ENCODE data around the gene CDCP1.
"Not testable (repeated sequence)": the region's sequence is repeated elsewhere in the genome, so short reads cannot be mapped to it uniquely, and the experiment has no call there.

CDCP1 gene

GRCh38 chr3:45055411-45056143 is 90.6 kb downstream of the CDCP1 start:
- DNase-seq (ENCODE audit: low read depth) = peak; percentile 88

- peak; percentile 88 for DNase-seq (ENCODE audit: low read depth)
Measured at GRCh38 chr3:45055032-45055410, 91.2 kb downstream of the CDCP1 start.

DNA sequence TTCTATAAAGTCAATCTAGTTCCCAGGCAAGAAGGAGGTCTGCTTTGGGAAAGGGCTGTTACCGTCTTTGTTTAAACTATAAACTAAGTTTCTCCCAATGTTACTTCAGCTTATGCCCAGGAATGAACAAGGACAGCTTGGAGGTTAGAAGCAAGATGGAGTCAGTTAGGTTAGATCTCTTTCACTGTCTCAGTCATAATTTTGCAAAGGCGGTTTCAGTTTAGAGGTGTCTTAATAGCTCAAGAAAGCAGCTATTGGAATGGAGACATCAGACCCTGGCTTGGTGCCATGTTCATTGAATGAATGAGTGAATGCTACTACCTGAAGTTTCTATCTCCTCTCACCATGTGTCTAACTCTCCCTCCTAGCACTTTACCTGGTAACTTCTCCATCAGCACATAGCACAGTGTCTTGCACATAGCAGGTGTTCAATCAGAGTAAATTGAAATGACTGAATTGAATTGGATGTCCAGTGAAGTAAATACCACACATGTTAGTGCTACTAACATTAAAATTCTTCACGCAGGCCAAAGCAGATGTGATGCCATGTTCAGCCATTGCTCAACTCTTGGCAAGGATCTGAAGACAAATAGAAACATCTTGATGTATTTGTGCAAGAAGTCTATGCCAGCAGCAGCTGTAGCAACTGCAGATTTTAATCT is 91.9 kb downstream of the CDCP1 start:
- peak; percentile 81 for DNase-seq (ENCODE audit: low read depth)

- not testable (repeated sequence) for DNase-seq (ENCODE audit: low read depth)
Measured at GRCh38 chr3:45053805-45054195, 92.4 kb downstream of the CDCP1 start.

DNA sequence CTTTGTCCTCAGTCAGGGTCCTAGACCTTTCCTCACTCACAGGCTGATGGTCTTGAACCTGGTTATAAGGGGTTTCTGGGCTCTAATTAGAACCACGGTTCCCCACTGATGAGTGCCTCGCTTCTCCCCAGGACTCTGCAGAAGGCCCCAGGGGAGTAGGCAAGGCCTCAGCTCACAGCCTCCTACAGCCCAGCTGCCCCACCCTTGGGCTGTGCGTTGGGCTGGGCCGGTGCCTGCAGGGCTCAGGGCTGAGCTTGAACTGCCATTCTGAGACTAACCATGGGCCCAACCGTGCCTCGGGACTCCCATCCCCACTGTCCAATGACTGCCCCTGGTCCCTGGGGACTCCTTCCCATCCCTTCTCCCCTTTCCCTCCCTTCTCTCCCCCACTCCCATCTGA is 94.5 kb downstream of the CDCP1 start:
- DNase-seq (ENCODE audit: low read depth) = no peak

DNA sequence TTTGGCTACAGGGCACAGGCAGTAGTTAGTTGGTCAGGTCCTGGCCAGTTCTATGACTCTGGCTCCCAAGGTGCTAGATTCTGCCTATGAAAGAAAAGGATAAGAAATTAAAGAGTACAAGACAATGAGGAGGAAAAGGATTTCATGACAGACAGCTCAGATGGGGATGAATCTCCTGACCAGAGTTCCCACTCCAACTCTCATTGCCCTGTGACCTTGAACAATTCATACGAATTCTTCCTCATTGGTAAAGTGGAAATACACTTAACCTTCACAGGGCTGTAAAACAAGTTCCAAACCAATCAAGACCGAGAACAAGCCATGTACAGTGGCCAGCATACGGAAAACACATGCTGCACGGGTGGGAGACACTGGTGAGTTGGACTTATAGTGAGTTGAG is 96.4 kb downstream of the CDCP1 start:
- DNase-seq (ENCODE audit: low read depth) = no peak

GRCh38 chr3:45048244-45048643 is 97.9 kb downstream of the CDCP1 start:
- peak; percentile 61 for DNase-seq (ENCODE audit: low read depth)

DNA sequence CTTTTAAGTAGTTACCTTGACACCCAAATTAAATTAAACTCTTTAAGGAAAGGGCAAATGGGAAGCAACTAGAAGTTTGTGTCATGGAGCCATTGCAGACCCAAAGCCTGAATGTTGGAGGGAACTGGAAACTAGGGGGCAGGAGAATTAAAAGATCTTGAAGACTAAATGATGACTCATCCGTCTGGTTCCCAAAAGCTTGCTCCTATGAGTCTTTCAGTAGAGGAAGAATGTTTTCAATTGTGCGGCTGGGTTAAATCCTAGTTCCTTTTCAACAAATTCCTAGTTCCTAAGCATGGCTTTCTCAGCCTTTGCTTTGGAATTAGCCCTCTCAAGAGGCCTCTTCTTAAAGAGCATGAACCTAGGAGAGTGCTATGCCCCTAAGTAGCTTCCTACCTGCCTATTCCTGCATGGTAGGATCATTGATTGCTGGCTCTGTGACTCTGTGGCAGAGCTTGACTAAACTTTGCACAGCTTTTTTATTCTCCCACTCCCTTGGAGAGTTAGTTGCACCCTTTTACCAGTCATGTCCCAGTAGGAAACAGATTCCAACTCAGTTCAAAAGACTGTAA is 102.4 kb downstream of the CDCP1 start:
- DNase-seq (ENCODE audit: low read depth) = peak; percentile 92

DNA sequence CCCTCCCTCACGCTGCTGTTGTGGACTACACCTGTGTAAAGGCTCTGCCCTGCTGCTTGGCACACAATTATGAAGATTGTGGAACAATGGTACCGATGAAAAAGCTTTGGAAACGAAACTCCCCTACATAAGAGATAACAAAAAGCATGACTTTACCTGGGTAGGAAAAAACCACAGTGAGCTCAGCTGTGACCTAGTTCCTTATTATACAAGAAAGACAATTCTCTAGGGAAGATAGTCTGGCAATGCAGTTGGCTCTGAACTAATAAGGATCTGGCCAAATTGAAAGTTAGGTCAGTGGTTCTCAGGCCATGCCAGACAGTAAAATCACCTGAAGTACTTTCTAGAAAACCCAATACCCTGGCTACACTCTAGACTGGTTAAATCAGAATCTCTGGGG is 104.0 kb downstream of the CDCP1 start:
- no peak for DNase-seq (ENCODE audit: low read depth)

DNA sequence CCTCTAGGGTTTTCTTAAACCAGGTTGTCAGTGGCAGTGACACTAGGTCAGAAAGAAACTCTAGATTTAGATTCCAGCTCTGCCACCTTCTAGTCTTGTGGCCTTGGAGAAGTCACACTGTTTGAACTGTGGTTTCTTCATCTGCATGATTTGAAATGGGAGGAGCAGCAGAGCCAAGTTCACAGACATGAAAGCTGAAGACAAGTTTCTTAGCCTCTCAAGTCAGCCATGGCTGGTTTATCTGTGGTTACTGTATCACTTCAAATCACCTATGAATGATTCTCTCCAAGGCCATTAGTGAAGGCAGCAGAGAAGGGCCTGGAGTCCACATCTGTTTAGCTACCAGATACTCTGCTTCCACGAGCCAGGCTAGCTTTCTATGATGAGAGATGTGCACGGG is 104.5 kb downstream of the CDCP1 start:
- DNase-seq (ENCODE audit: low read depth) = no peak

- DNase-seq (ENCODE audit: low read depth) = peak; percentile 95
Measured at GRCh38 chr3:45037720-45038455, 108.3 kb downstream of the CDCP1 start.

DNA sequence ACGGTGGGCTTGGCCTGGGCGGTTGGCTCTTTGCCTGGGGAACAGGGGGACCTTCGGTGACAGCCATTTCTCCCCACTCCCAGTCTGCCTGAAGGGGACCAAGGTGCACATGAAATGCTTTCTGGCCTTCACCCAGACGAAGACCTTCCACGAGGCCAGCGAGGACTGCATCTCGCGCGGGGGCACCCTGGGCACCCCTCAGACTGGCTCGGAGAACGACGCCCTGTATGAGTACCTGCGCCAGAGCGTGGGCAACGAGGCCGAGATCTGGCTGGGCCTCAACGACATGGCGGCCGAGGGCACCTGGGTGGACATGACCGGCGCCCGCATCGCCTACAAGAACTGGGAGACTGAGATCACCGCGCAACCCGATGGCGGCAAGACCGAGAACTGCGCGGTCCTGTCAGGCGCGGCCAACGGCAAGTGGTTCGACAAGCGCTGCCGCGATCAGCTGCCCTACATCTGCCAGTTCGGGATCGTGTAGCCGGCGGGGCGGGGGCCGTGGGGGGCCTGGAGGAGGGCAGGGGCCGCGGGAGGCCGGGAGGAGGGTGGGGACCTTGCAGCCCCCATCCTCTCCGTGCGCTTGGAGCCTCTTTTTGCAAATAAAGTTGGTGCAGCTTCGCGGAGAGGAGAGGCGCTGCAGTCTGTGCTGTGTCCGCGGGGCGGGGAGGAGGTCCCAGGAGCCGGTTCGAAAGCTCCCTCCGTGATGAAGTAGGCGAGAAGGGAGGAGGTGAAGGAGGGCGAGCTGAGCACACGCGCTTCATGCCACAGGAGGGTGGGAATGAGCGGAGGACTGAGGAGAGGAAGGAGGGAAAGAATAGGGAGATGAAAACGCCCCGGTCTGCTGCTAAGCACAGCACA is 110.5 kb downstream of the CDCP1 start:
- peak; percentile 55 for DNase-seq (ENCODE audit: low read depth)

GRCh38 chr3:45034612-45035252 is 111.4 kb downstream of the CDCP1 start:
- DNase-seq (ENCODE audit: low read depth) = no peak

DNA sequence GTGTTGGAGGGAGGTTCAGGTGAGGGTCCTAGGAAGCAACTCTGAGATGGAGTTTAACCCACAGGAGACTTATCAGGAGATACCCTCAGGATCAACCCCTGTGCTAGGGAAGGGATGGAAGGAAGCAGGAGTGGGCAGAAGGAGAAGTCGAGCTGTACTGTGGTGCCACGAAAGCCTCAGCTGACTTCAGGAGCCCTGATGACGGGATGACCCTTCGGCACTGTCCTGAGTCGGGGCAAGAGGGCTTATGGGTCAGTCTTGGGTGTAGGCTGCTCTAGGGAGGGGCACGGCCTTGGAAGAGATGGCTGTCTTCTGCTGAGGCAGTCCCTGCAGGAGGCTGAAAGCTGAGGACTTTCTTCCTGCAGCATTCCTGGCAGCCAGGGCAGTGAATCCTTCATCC is 112.4 kb downstream of the CDCP1 start:
- DNase-seq (ENCODE audit: low read depth) = no peak
